Lung (tissue), 12 donors: Measurements from ENCODE around the gene DOCK4. TPM values are rescaled to one million over a fixed set of nuclear protein-coding genes. Genes with fewer than 3 reads are reported as not detected.

Experiments used
- ATAC-seq: fragments of 200-7000 bp; cut with Tn5 transposase; one replicate; pipeline ENCODE4 v1.9.1; 2020; ENCODE audit warnings: moderate number of reproducible peaks; ENCODE audit not compliant: insufficient read depth, low FRiP score
- DNase-seq, 3 donors: peaks; one replicate each; pipeline ENCODE4 v3.0.0-alpha.2; 2013 to 2017
- H3K27ac ChIP-seq, 2 donors: one replicate each; pipeline ENCODE4 v1.5.1; 2013; ENCODE audit warnings: mild to moderate bottlenecking in 2 of 2, moderate library complexity in 2 of 2, control low read depth in 1 of 2, inconsistent platforms in 1 of 2, low read depth in 1 of 2, low read length in 1 of 2
- H3K27me3 ChIP-seq, 3 donors: one replicate each; pipeline ENCODE4 v1.5.1; 2013; ENCODE audit warnings: low read length in 2 of 3; ENCODE audit not compliant: control insufficient read depth in 3 of 3, insufficient read depth in 3 of 3
- H3K36me3 ChIP-seq, 4 donors: one replicate each; pipeline ENCODE4 v1.5.1; 2013; ENCODE audit warnings: low read length in 4 of 4, mild to moderate bottlenecking in 1 of 4, moderate library complexity in 1 of 4; ENCODE audit not compliant: control insufficient read depth in 4 of 4, insufficient read depth in 4 of 4
- H3K4me1 ChIP-seq, 5 donors: one replicate each; pipeline ENCODE4 v1.5.1; 2013; ENCODE audit warnings: low read length in 5 of 5, mild to moderate bottlenecking in 2 of 5, moderate library complexity in 1 of 5; ENCODE audit not compliant: control insufficient read depth in 5 of 5, insufficient read depth in 5 of 5
- H3K4me3 ChIP-seq: one replicate; pipeline ENCODE4 v1.5.1; 2013; ENCODE audit warnings: mild to moderate bottlenecking, control low read depth, moderate library complexity
- H3K9ac ChIP-seq, 2 donors: one replicate each; pipeline ENCODE4 v1.5.1; 2013; ENCODE audit warnings: low read length in 2 of 2, control low read depth in 1 of 2; ENCODE audit not compliant: insufficient read depth in 1 of 2
- H3K9me3 ChIP-seq, 4 donors: one replicate each; pipeline ENCODE4 v1.5.1; 2013; ENCODE audit warnings: low read length in 3 of 4, mild to moderate bottlenecking in 1 of 4, moderate library complexity in 1 of 4; ENCODE audit not compliant: control insufficient read depth in 4 of 4, insufficient read depth in 3 of 4
- CTCF ChIP-seq: IDR thresholded peaks from 2 replicates; pipeline ENCODE4 v1.5.1; 2012; ENCODE audit warnings: mild to moderate bottlenecking; ENCODE audit errors: control extremely low read depth, extremely low read depth
- WGBS, 2 donors: extraction: QIAGEN DNeasy Blood & Tissue Kit; methylation state at CpG; one replicate each; pipeline ENCODE4 v1.1.7; 2013; 5-methylcytosine and 5-hydroxymethylcytosine counted together
- polyA plus RNA-seq, 2 donors: library from polyadenylated mRNA; stranded (reverse); fragments of 200-250 nt; gene quantifications; one replicate each; pipeline ENCODE4 v1.2.1, GENCODE V29; 2013
- total RNA-seq, 2 donors: library from RNA; depleted of rRNA in 1 of 2; stranded (reverse); fragments of >200 nt in 1 of 2; gene quantifications; one replicate each; pipeline ENCODE4 v1.2.1, GENCODE V29; 2014 to 2021
- donor health status: control.
- donor health status: control.
- donor health status: Bipolar disorder and iron deficiency.
- donor health status: healthy.
- donor health status: DM: yes; HTN: yes; CAD: no.

DOCK4 gene
- total and polyA plus RNA-seq, 4 donors: 18.7 to 163 (median 40.3) TPM

GRCh38 chr7:112084520-112084971, 121.7 kb downstream of the DOCK4 start:
- H3K9ac ChIP-seq: no peak overlapping the region
- peak in 2 of 3 donors; percentile 46 to 72 for DNase-seq
- peaks cover 0 to 33% (median 8%) of the 10 kb centered on the region in 5 donors for H3K4me1 ChIP-seq

GRCh38 chr7:112083776-112084355, 122.3 kb downstream of the DOCK4 start:
- H3K27ac ChIP-seq: peak overlapping the region in 1 of 2 donors; percentile 80
- 91 to 93% methylated on average over 7 of the region's 7 CpGs for WGBS, 2 donors
- H3K9me3 ChIP-seq: no peaks in the 10 kb centered on the region
- no peak overlapping the region for H3K9ac ChIP-seq
- H3K4me3 ChIP-seq: no peak overlapping the region
- H3K36me3 ChIP-seq: no peaks in the 10 kb centered on the region
- no peak for DNase-seq
- no peak for ATAC-seq
- H3K4me1 ChIP-seq: peaks cover 0 to 39% (median 8%) of the 10 kb centered on the region in 5 donors
- TF ChIP-seq CTCF: no peak
- no peaks in the 10 kb centered on the region for H3K27me3 ChIP-seq

More at GRCh38 chr7:112084520-112084971, 121.7 kb downstream of the DOCK4 start:
- no peaks in the 10 kb centered on the region for H3K27me3 ChIP-seq
- peak overlapping the region; percentile 52 to 53 for H3K27ac ChIP-seq
- no peaks in the 10 kb centered on the region for H3K36me3 ChIP-seq
- TF ChIP-seq CTCF: no peak
- H3K4me3 ChIP-seq: no peak overlapping the region
- WGBS, 2 donors: 15 to 22% methylated on average over 3 of the region's 3 CpGs
- H3K9me3 ChIP-seq: no peaks in the 10 kb centered on the region
- no peak for ATAC-seq

GRCh38 chr7:112082306-112082705, 123.9 kb downstream of the DOCK4 start:
- no peak overlapping the region for H3K27ac ChIP-seq
- no peak for TF ChIP-seq CTCF
- peaks cover 0 to 39% (median 7%) of the 10 kb centered on the region in 5 donors for H3K4me1 ChIP-seq
- ATAC-seq (no peak), DNase-seq (no peak)
- no peak overlapping the region for H3K9ac ChIP-seq
- 61 to 64% methylated on average over 7 of the region's 7 CpGs for WGBS, 2 donors
- no peaks in the 10 kb centered on the region for H3K27me3 ChIP-seq
- H3K9me3 ChIP-seq: no peaks in the 10 kb centered on the region
- H3K36me3 ChIP-seq: no peaks in the 10 kb centered on the region
- H3K4me3 ChIP-seq: no peak overlapping the region
